ENCODE data around the gene FOXO3.
A peak's percentile ranks its signal among the peaks of the same experiment; 100 is the strongest.
"Not testable (repeated sequence)": the region's sequence is repeated elsewhere in the genome, so short reads cannot be mapped to it uniquely, and the experiment has no call there.

Gene FOXO3

GRCh38 chr6:108560463-108561308, at the start of gene FOXO3:
Gene FOXO3, plus strand, starts transcription at chr6:108560917. Its CDS starts 292 bp downstream, at chr6:108561209.
- DNase-seq, result no peak

- DNase-seq, result no peak
Measured at GRCh38 chr6:108518714-108519576, 41.8 kb upstream of the FOXO3 start.

GRCh38 chr6:108521616-108522107, 39.1 kb upstream of the FOXO3 start:
- DNase-seq, result no peak

- DNase-seq, result no peak
Measured at GRCh38 chr6:108523697-108524096, 37.0 kb upstream of the FOXO3 start.

GRCh38 chr6:108524528-108525248, 36.0 kb upstream of the FOXO3 start:
- no peak for DNase-seq

- no peak for DNase-seq
Measured at GRCh38 chr6:108526739-108527174, 34.0 kb upstream of the FOXO3 start.

GRCh38 chr6:108528878-108529277, 31.8 kb upstream of the FOXO3 start:
- no peak for DNase-seq

GRCh38 chr6:108531332-108531731, 29.4 kb upstream of the FOXO3 start:
- no peak for DNase-seq

- no peak for DNase-seq
Measured at GRCh38 chr6:108535114-108535742, 25.5 kb upstream of the FOXO3 start.

GRCh38 chr6:108535920-108536535, 24.7 kb upstream of the FOXO3 start:
- DNase-seq, result not testable (repeated sequence)

GRCh38 chr6:108541843-108542759, 18.6 kb upstream of the FOXO3 start:
- DNase-seq, result peak in 1 of 2 experiments; percentile 55

- no peak for DNase-seq
Measured at GRCh38 chr6:108543175-108543940, 17.4 kb upstream of the FOXO3 start.

GRCh38 chr6:108544606-108545005, 16.1 kb upstream of the FOXO3 start:
- peak; percentile 33 to 39 for DNase-seq

GRCh38 chr6:108546079-108547049, 14.4 kb upstream of the FOXO3 start:
- DNase-seq, result no peak

- no peak for DNase-seq
Measured at GRCh38 chr6:108549241-108549640, 11.5 kb upstream of the FOXO3 start.

GRCh38 chr6:108549741-108550140, 11.0 kb upstream of the FOXO3 start:
- DNase-seq, result no peak

- DNase-seq, result no peak
Measured at GRCh38 chr6:108550256-108550655, 10.5 kb upstream of the FOXO3 start.

GRCh38 chr6:108555399-108556052, 5.2 kb upstream of the FOXO3 start:
- DNase-seq, result no peak
